ENCODE measurements around the gene MICAL3. TPM values are rescaled to one million over a fixed set of nuclear protein-coding genes. Genes with fewer than 3 reads are reported as not detected.

MICAL3 gene
- total RNA-seq, 1 donor from 2014 or later, result 47.5 TPM

GRCh38 chr22:17815703-17816254 is 208.6 kb downstream of the MICAL3 start:
- no peak for DNase-seq (ENCODE audit: low read depth)
- H3K4me3 ChIP-seq (ENCODE audit: low read depth, low read length), result no peak overlapping the region
- no peak for TF ChIP-seq CTCF (conservative IDR thresholded peaks at IDR 0.05; ENCODE audit: low read depth, low read length)

GRCh38 chr22:17814830-17815229 is 209.5 kb downstream of the MICAL3 start:
- no peak for DNase-seq (ENCODE audit: low read depth)
- no peak for TF ChIP-seq CTCF (conservative IDR thresholded peaks at IDR 0.05; ENCODE audit: low read depth, low read length)
- no peak overlapping the region for H3K4me3 ChIP-seq (ENCODE audit: low read depth, low read length)

GRCh38 chr22:17814084-17814483 is 210.3 kb downstream of the MICAL3 start:
- TF ChIP-seq CTCF (conservative IDR thresholded peaks at IDR 0.05; ENCODE audit: low read depth, low read length), result no peak
- no peak overlapping the region for H3K4me3 ChIP-seq (ENCODE audit: low read depth, low read length)
- DNase-seq (ENCODE audit: low read depth), result no peak

- TF ChIP-seq CTCF (conservative IDR thresholded peaks at IDR 0.05; ENCODE audit: low read depth, low read length), result no peak
- DNase-seq (ENCODE audit: low read depth), result no peak
- H3K4me3 ChIP-seq (ENCODE audit: low read depth, low read length), result no peak overlapping the region
These were observed 213.2 kb downstream of the MICAL3 start for GRCh38 chr22:17811119-17811518.

GRCh38 chr22:17810570-17811116 is 213.7 kb downstream of the MICAL3 start:
- TF ChIP-seq CTCF (conservative IDR thresholded peaks at IDR 0.05; ENCODE audit: low read depth, low read length), result no peak
- DNase-seq (ENCODE audit: low read depth), result no peak
- H3K4me3 ChIP-seq (ENCODE audit: low read depth, low read length), result no peak overlapping the region

- TF ChIP-seq CTCF (conservative IDR thresholded peaks at IDR 0.05; ENCODE audit: low read depth, low read length), result no peak
- H3K4me3 ChIP-seq (ENCODE audit: low read depth, low read length), result no peak overlapping the region
- no peak for DNase-seq (ENCODE audit: low read depth)
These were observed 215.5 kb downstream of the MICAL3 start for GRCh38 chr22:17808693-17809403.
